GM12892 (cell line): ENCODE data around the gene DPAGT1.

ENCODE experiments used
- POLR2A ChIP-seq: IDR thresholded peaks from 2 replicates; pipeline ENCODE4 v1.6.1; 2011; ENCODE audit warnings: low read depth, low read length, control low read depth
- POLR2AphosphoS5 ChIP-seq: IDR thresholded peaks from 2 replicates; pipeline ENCODE4 v1.6.1; 2011; ENCODE audit warnings: low read depth, low read length, control low read depth

GRCh38 chr11:119147604-119148333 is 46.1 kb upstream of the DPAGT1 start:
- no peak for TF ChIP-seq POLR2A
- no peak for TF ChIP-seq POLR2AphosphoS5
